GM12878 (cell line): Measurements from ENCODE around the gene RNF25. TPM values are rescaled to one million over a fixed set of nuclear protein-coding genes. Genes with fewer than 3 reads are reported as not detected.

Experiments
- ATAC-seq: fragments of 200-7000 bp; cut with Tn5 transposase; 3 replicates; pipeline ENCODE4 v1.9.1; 2020; ENCODE audit warnings: mild to moderate bottlenecking, moderate library complexity
- BruUV-seq: library from RNA; stranded (reverse); fragments of 400-500 nt; replicated peaks from 2 replicates; lab custom pipeline; 2021; lab: Mats Ljungman, UMichigan
- CTCF ChIA-PET: fragments of 300-600 bp; sonication (Branson Sonifier 250); formaldehyde crosslinking; extraction: SDS; loops from one replicate; lab custom pipeline; 2021; ENCODE audit warnings: inconsistent platforms; lab: Yijun Ruan, JAX
- POLR2A ChIA-PET: fragments of 350-600 bp; formaldehyde crosslinking; extraction: SDS; loops from one replicate; lab custom pipeline; 2021; ENCODE audit warnings: inconsistent platforms; lab: Charles Lee
- RAD21 ChIA-PET: fragments of 300-600 bp; sonication (Branson Sonifier 250); formaldehyde crosslinking; loops from one replicate; lab custom pipeline; 2023; ENCODE audit warnings: antibody characterized with exemption; ENCODE audit not compliant: unreplicated experiment; lab: Charles Lee
- SMC1A ChIA-PET: fragments of 300-600 bp; sonication (Branson Sonifier 250); formaldehyde crosslinking; loops from one replicate; lab custom pipeline; 2023; ENCODE audit not compliant: unreplicated experiment, uncharacterized antibody; lab: Charles Lee
- DNase-seq: peaks from one replicate; pipeline ENCODE4 v3.0.0-alpha.2; 2011; ENCODE audit warnings: low read depth, low spot score
- FAIRE-seq: peaks from 3 replicates; lab custom pipeline; 2011; peaks lifted over from hg19 to GRCh38; lab: Jason Lieb, UNC
- H2AFZ ChIP-seq: 2 replicates; pipeline ENCODE4 v1.6.0; 2011; ENCODE audit warnings: low read depth, low read length, control low read depth; ENCODE audit not compliant: control insufficient read depth
- H3K27ac ChIP-seq: 2 replicates; pipeline ENCODE4 v1.5.1; 2011; ENCODE audit warnings: control low read depth; ENCODE audit not compliant: control insufficient read depth, insufficient read depth
- H3K27me3 ChIP-seq, 2 experiments: replicated peaks in 1 of 2; 2 replicates each; pipeline versions ENCODE4 v1.6.0 to v1.6.1; 2011; ENCODE audit warnings: low read length in 1 of 2; ENCODE audit not compliant: control insufficient read depth in 2 of 2, insufficient read depth in 2 of 2
- H3K36me3 ChIP-seq, 2 experiments: 2 replicates each; pipeline ENCODE4 v1.5.1; 2011; ENCODE audit warnings: low read length in 1 of 2; ENCODE audit not compliant: control insufficient read depth in 2 of 2, insufficient read depth in 2 of 2
- H3K4me1 ChIP-seq: 2 replicates; pipeline ENCODE4 v1.6.1; 2011; ENCODE audit warnings: mild to moderate bottlenecking, low read length, moderate library complexity, mixed read lengths; ENCODE audit not compliant: control insufficient read depth, insufficient read depth
- H3K4me2 ChIP-seq: 2 replicates; pipeline ENCODE4 v1.6.0; 2011; ENCODE audit warnings: control low read depth; ENCODE audit not compliant: control insufficient read depth, insufficient read depth
- H3K4me3 ChIP-seq: fragments of 200-600 bp; sonication (generic); 2 replicates; pipeline ENCODE4 v1.5.1; 2016
- H3K79me2 ChIP-seq: 2 replicates; pipeline ENCODE4 v1.6.0; 2011; ENCODE audit warnings: low read length; ENCODE audit not compliant: control insufficient read depth, insufficient read depth
- H3K9ac ChIP-seq: 2 replicates; pipeline ENCODE4 v1.8.0; 2011; ENCODE audit warnings: low read length, control low read depth, mixed read lengths; ENCODE audit not compliant: control insufficient read depth, insufficient read depth
- H3K9me3 ChIP-seq: replicated peaks from 3 replicates; pipeline ENCODE4 v1.5.1; 2011; ENCODE audit warnings: mild to moderate bottlenecking, low read length; ENCODE audit not compliant: control insufficient read depth, insufficient read depth
- H4K20me1 ChIP-seq: 2 replicates; pipeline ENCODE4 v1.6.0; 2011; ENCODE audit not compliant: control insufficient read depth, insufficient read depth
- ATF2 ChIP-seq: IDR thresholded peaks from 2 replicates; pipeline ENCODE4 v1.6.1; 2012; ENCODE audit warnings: low read length, inconsistent platforms
- ATF7 ChIP-seq: fragments of 450-650 bp; IDR thresholded peaks from 2 replicates; pipeline ENCODE4 v1.6.1; 2016; ENCODE audit warnings: low read depth, mild to moderate bottlenecking
- BACH1 ChIP-seq: fragments of 450-650 bp; IDR thresholded peaks from 2 replicates; pipeline ENCODE4 v1.6.1; 2017; ENCODE audit warnings: mild to moderate bottlenecking, borderline replicate concordance
- CREM ChIP-seq: IDR thresholded peaks from 2 replicates; pipeline ENCODE4 v1.6.1; 2014; ENCODE audit warnings: antibody characterized with exemption, low read depth
- EP300 ChIP-seq, 2 experiments: fragments of 150-350 bp in 1 of 2; IDR thresholded peaks; 2 replicates each; pipeline ENCODE4 v1.6.1; 2011 to 2012; ENCODE audit warnings: low read depth in 2 of 2, low read length in 2 of 2, borderline replicate concordance in 1 of 2, improper control_type of control experiment in 1 of 2, inconsistent platforms in 1 of 2; ENCODE audit not compliant: control insufficient read depth in 1 of 2
- HDAC6 ChIP-seq: fragments of 200-600 bp; sonication (generic); IDR thresholded peaks from one replicate; pipeline ENCODE4 v1.8.0; 2017; ENCODE audit warnings: antibody characterized with exemption; ENCODE audit not compliant: unreplicated experiment
- IKZF1 ChIP-seq: fragments of 450-650 bp; conservative IDR thresholded peaks from 2 replicates; pipeline ENCODE4 v1.6.1; 2017; ENCODE audit warnings: antibody characterized with exemption, mild to moderate bottlenecking
- MYB ChIP-seq: fragments of 150-350 bp; IDR thresholded peaks from 2 replicates; pipeline ENCODE4 v1.6.1; 2014; ENCODE audit warnings: mild to moderate bottlenecking, low read depth, low read length, borderline replicate concordance
- NR2C2 ChIP-seq: IDR thresholded peaks from 2 replicates; pipeline ENCODE4 v1.6.1; 2011; ENCODE audit warnings: borderline replicate concordance, low read depth; ENCODE audit not compliant: control insufficient read depth, insufficient read length
- PKNOX1 ChIP-seq: fragments of 450-650 bp; IDR thresholded peaks from 2 replicates; pipeline ENCODE4 v1.6.1; 2016; ENCODE audit warnings: mild to moderate bottlenecking
- POU2F2 ChIP-seq: IDR thresholded peaks from 3 replicates; pipeline ENCODE4 v1.6.1; 2011; ENCODE audit warnings: low read depth, mild to moderate bottlenecking, low read length, borderline replicate concordance
- RELA ChIP-seq: fragments of 450-650 bp; IDR thresholded peaks from 2 replicates; pipeline ENCODE4 v1.8.0; 2014; ENCODE audit warnings: borderline replicate concordance; ENCODE audit not compliant: partially characterized antibody
- SMAD5 ChIP-seq: IDR thresholded peaks from 2 replicates; pipeline ENCODE4 v1.6.1; 2016; ENCODE audit warnings: antibody characterized with exemption, low read depth
- SP1 ChIP-seq: IDR thresholded peaks from one replicate; pipeline ENCODE4 v1.6.1; 2011; ENCODE audit warnings: low read depth, low read length
- WGBS: methylation state at CpG from one replicate; pipeline ENCODE4 v1.1.6; 2016; ENCODE audit warnings: low lambda C conversion rate; ENCODE audit not compliant: insufficient replicate concordance, insufficient coverage; ENCODE audit errors: missing lambda C conversion rate; 5-methylcytosine and 5-hydroxymethylcytosine counted together
- in situ Hi-C: fragments of 300-500 bp; cut with MboI; formaldehyde crosslinking; loops from 9 replicates; pipeline ENCODE4 v1.14.3; 2018; ENCODE audit warnings: mixed read lengths
- intact Hi-C: fragments of 100-400 bp; cut with micrococcal nuclease; formaldehyde crosslinking; loops from one replicate; pipeline ENCODE4 v1.14.2; 2022; ENCODE audit not compliant: unreplicated experiment
- polyA plus RNA-seq, 11 experiments: library from polyadenylated mRNA; depleted of rRNA in 4 of 11; unstranded in 6 of 11; stranded (reverse) in 5 of 11; fragments of >200 nt; fragmentation: Nextera tagmentation in 4 of 11; fragmentation: Illumina TruSeq in 1 of 11; extraction: Ambion mirVana in 4 of 11; extraction: Trizol in 1 of 11; gene quantifications; 1 replicate in 1 of 11; 2 replicates in 10 of 11; pipeline versions ENCODE4 v1.2.1 to v1.2.3, GENCODE V29; 2011 to 2016; ENCODE audit warnings: inconsistent platforms in 2 of 11, missing spikeins in 2 of 11, low read depth in 1 of 11
- total RNA-seq, 4 experiments: library from RNA; depleted of rRNA in 3 of 4; stranded (reverse); fragments of >200 nt in 3 of 4; fragmentation: Illumina TruSeq in 1 of 4; extraction: Trizol in 1 of 4; gene quantifications; 2 replicates each; pipeline versions ENCODE4 v1.2.1 to v1.2.3, GENCODE V29; 2013 to 2021

RNF25 gene
- total and polyA plus RNA-seq, 10 of the 15 experiments (the other 5 are each of a cell fraction or from before 2014, with no cell fraction given): 1.3 to 70.4 (median 28.4) TPM

DNA sequence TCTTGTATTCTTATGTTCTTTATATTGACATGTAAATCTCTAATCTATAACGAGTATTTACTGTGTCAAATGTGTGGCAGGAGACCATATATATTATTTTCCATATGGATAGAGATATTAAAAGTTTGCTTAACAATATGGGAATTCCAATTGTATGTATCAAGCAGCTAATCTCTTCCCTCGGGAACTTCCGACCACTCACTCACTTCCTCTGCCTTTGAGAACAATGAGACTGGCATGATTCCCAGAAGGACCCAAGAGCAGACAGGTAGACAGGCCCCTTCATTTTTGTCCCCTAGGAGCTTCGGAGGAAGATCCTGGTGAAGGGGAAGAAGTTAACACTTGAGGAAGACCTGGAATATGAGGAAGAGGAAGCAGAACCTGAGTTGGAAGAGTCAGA, 40.0 kb downstream of the RNF25 start:
- TF ChIP-seq IKZF1 (no peak), SMAD5 (no peak), MYB (no peak), SP1 (no peak), HDAC6 (no peak), POU2F2 (no peak), PKNOX1 (no peak), RELA (no peak), EP300 (IDR thresholded peaks at IDR 0.05; ENCODE audit: borderline replicate concordance in 1 of 2, control insufficient read depth in 1 of 2, low read depth in 2 of 2, low read length in 2 of 2) (no peak), ATF7 (no peak), CREM (no peak), ATF2 (no peak), NR2C2 (no peak), BACH1 (no peak)
- TF ChIP-seq, all 136 proteins: peak for 0
- SMC1A ChIA-PET: no interaction called here
- 75% methylated on average over 4 of the region's 4 CpGs for WGBS

More for the DNA sequence above, 40.0 kb downstream of the RNF25 start:
- Histone ChIP-seq H3K4me3 (no peak overlapping the region), H2AFZ (no peak overlapping the region), H3K79me2 (no peaks in the 10 kb centered on the region), H3K4me2 (no peak overlapping the region), H3K4me1 (no peaks in the 10 kb centered on the region), H4K20me1 (no peaks in the 10 kb centered on the region), H3K36me3 (peaks cover 2 to 8% of the 10 kb centered on the region in 2 experiments; a peak in 3 of 4 replicates), H3K27me3 (no peaks in the 10 kb centered on the region), H3K9ac (no peak overlapping the region), H3K9me3 (no peaks in the 10 kb centered on the region), H3K27ac (no peak overlapping the region)
- ChIA-PET RAD21 (no interaction called here), CTCF (interaction anchor here (0.6 to 1.2 kb wide), 2 partner anchors 12 to 23 kb away, joined by 3 to 4 read pairs; no protein-coding TSS in a partner anchor), POLR2A (no interaction called here)
- in situ Hi-C loops (no loop called here), intact Hi-C loops (no loop called here)
- no peak for FAIRE-seq
- ATAC-seq: no peak
- BruUV-seq: no TSS peak
- DNase-seq: no peak
